Left renal cortex interstitium (tissue), 4 donors: ENCODE results near the gene SSTR4. TPM values are rescaled to one million over a fixed set of nuclear protein-coding genes. Genes with fewer than 3 reads are reported as not detected.
"Not testable (repeated sequence)": the region's sequence is repeated elsewhere in the genome, so short reads cannot be mapped to it uniquely, and the experiment has no call there.

Experiments used
- DNase-seq, 4 donors: peaks; one replicate each; pipeline ENCODE4 v3.0.0-alpha.2; 2013; ENCODE audit warnings: low read depth in 4 of 4, low spot score in 2 of 4, missing footprints in 1 of 4
- polyA plus RNA-seq, 4 donors: library from polyadenylated mRNA; unstranded; fragments of 120-200 nt; gene quantifications; one replicate each; pipeline ENCODE4 v1.2.1, GENCODE V29; 2013; ENCODE audit not compliant: insufficient read length in 4 of 4

Gene SSTR4
- polyA plus RNA-seq, 4 donors, result 0.10 to 0.27 TPM; not detected in 2

DNA sequence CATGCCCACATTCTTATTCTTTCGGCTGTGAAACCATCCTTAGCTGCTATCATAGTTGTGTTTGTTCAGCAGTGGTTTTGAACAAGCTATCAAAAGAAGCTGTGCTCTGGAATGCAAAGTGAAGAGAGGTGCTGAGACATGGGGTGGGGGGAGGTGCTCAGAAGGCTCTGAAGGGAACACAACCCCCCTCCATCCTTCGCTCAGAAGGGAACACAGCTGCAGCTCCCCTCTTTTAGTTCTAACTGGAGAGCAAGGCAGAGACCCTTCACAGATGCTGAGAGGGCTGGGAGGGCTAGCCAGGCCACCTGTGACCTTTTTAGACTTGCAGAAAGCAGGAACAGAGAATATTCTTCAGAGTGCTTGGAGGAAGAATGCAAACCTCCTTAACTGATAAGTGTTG, 17.6 kb upstream of the SSTR4 start:
- DNase-seq, result no peak

DNA sequence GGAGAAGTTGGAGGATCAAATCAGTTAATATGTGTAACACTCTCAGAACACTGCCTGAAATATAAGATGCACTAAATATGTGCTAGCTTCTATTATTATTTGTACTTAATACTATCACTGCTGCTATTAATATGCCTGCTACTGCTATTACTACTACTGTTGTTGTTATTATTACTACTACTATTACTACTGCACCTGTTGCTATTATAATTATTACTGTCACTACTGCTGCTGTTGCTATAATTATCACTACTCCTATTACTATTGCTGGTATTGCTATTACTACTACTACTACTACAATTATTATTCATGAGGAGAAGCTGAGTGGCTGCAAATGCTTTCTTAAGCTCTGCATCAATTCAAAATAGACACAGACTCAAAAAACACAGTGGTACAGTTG, 16.7 kb upstream of the SSTR4 start:
- no peak for DNase-seq

DNA sequence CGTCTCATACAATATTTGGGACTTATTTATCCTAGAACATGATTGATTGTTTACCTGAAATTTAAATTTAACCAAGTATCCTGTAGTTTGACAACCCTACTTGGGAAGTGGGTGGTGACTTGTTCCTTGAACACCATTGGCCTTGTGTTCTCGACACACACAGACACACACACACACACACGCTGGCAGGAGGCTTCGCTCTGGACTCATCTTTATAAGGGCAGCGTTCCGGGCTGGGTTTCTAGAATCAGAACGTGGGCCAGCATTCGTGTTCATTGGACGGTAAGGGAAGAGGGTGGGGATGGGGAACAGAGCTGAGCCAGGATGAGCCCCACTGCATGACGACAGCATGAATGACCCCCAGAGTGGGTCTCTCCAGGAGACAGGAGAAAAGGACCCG, 16.2 kb upstream of the SSTR4 start:
- DNase-seq, result no peak

DNA sequence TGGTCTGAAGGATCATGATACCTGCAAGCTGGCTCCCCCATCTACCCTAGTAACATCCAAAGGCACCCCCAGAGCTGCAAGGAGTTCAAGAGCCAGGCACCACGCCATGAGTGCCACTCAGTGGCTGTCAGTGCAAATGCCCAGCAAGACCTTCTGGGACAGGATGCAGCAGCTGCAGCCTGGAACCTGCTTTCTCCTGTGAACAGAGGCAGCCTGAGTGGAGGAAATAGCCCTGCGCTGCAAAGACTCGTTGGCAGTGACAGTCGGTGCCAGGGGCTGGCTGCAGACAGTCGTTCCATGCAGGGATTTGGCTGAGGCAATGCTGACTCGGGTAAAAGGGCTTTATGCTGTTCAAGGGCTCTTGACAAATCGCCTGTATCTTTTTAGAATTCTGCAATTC, 15.7 kb upstream of the SSTR4 start:
- no peak for DNase-seq

DNA sequence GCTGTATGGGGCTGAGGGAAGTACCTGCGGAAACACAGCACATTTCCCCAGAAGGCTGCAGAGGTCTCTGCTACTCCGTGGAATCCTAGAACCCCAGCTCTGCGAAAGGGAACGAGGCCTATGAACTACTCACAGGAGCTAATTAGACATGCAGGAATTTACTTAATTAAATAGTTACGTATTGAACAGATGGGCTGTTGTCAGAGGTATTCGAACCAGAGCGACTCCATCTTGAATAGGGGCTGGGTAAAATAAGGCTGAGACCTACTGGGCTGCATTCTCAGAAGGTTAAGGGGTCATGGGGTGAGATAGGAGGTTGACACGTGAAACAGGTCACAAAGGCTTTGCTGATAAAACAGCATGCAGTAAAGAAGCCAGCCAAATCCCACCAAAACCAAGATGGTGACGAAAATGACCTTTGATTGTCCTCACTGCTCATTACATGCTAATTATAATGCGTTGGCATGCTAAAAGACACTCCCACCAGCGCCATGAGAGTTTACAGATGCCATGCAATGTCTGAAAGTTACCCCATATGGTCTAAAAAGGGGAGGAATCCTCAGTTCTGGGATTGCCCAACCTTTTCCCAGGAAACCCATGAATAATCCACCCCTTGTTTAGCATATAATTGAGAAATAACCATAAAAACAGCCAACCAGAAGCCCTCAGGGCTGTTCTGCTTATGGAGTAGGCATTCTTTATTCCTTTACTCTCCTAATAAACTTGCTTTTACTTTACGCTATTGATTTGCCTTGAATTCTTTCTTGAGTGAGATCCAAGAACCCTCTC, 14.7 kb upstream of the SSTR4 start:
- DNase-seq, result no peak

DNA sequence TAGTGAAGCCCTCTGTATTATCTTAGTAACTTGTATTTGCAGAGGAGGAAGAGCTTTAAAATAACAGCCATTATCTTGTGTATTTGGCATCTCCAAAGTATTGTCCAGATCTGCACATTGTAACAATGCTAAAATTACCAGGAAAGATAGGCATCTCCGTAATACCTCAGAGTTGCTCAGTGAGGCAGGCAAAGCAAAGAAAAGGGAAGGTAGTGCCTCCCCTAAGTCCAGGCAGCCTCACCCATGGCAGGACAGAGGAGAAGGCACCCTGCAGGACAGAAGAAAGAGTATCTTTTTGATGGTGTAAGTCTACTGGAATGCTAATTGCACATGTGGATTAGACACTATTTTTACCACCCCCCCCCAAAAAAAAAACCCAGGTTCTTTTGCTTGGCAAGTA, 13.6 kb upstream of the SSTR4 start:
- DNase-seq, result no peak

DNA sequence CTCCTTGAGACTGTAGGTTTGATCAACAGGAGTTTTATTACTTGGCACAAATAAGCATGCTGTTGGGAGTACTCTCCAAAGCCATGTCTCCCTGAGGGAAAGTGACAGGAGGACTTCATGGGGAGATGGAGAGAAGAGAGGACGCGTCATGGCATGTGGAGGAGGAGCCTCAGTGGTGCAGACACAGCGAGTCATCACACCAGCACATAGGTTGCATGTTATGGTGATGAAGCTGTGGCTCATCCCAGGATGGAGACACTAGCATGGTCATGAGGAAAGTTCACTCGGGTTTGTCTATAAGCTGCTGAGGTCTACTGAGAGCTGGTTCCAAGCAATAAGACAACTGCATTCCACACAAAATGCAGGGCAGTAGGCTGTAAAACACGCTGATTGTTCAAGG, 13.2 kb upstream of the SSTR4 start:
- no peak for DNase-seq

DNA sequence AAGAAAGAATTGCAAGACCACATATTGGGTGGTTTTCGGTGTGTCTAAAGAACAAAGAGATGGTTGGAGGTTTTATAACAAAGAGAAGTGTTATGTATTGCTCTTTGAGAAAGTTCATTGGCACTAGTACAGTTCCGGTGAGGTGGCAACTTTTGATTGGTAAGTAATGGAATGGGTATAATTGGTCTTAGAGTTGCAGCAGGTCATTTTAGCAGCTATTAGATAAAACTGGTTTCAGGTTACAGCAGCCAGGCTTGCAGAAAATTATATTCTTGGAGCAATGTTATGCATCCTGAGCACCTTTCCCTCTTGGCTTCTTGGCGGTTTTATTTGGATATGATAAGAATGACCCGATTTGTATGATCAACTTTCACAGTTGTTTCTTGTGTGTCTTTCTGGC, 12.3 kb upstream of the SSTR4 start:
- DNase-seq, result no peak

DNA sequence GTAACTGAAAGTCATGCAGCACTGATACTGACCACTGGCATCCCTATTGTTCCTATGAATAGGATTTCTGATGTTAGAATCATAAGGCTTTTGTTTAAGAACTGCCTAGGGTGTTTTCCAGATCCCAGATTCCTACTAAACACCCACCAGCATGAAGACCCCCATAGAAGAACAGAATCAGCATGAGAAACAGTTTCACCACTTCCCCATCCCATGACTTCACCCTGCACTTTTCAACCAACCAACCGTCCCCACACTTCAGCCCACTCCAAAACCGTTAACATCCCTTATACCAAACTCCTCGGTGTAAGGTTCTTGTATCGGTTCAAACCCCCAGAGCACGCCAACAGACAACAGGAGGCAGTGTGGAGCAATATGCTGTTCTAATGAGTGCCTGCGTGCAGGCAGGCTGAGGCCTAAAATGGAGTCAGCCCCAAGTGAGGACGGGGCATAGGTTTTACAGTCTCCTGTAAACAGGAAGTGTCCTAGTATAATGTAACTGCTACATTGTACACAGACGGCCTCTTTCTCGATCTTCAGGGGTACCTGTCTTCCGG, 11.4 kb upstream of the SSTR4 start:
- no peak for DNase-seq

DNA sequence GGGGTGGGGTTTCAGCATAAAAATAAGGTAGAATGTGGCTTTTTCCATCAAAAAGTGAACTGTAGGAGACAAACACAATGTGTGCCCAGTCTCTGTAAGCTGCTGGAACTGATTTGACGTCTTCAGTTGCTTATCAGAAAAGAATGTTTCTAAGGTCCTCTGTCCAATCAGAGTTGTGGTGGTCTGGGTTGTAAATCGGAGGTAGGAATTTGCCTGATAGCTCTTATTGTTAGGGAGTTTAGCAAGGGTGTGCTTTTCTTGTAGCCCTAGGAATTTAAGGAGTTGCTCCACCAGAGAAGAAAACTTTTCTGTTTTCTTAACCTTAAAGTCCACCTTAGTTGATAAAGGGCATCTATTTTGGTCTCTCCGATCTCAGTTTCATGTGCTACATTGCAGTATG, 10.4 kb upstream of the SSTR4 start:
- no peak for DNase-seq

DNA sequence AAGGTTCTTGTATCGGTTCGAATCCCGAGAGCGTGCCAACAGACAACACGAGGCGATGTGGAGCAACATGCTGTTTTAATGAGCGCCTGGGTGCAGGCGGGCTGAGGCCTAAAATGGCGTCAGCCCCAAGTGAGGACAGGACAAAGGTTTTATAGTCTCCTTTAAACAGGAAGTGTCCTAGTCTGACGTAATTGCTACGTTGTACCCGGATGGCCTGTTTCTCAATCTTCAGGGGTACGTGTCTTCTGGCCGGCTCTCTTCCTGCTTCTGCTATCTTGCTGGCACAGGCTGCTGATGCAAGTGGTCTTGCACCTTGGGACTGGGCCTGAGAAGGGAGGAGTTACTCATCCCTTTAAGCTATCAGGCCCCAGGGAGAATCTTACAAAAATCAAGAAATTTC, 9.6 kb upstream of the SSTR4 start:
- DNase-seq, result not testable (repeated sequence)

DNA sequence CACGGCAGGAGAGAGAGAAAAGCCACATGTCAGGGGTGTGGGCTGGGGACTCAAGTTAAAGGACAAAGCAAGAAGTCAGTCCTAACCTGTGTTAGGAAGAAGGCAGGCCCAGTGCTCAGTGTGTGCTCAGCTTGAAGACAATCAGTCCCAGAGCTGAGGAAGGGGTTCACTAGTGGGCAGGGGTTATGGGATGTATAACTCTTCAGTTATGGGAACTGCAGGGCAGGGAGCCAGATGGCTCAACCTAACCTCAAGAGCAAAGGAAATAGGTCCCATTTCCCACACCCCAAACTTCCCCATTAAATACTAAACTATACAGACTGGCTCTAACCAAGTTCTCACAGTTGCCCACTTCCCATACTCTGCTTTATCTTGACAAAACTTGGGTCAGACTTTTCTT, 7.4 kb upstream of the SSTR4 start:
- DNase-seq, result no peak

DNA sequence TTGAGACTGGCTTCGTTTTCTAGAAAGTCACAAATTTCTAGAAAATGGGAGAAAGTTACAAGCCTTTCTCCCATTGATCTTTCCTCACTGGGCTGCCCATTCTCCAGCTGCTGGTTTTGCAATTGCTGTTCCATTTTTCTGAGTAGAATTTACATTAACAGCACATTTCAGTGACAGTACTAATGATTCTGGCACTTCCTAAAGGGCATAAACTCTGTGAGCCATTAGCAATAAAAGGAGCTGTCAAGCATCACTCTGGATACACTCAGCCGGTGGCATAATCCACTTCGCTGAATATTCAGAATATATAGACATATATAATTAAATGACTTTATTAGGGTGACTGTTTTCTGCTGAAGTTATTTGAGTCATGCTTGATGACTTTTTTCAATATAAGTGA, 6.7 kb upstream of the SSTR4 start:
- DNase-seq, result no peak

DNA sequence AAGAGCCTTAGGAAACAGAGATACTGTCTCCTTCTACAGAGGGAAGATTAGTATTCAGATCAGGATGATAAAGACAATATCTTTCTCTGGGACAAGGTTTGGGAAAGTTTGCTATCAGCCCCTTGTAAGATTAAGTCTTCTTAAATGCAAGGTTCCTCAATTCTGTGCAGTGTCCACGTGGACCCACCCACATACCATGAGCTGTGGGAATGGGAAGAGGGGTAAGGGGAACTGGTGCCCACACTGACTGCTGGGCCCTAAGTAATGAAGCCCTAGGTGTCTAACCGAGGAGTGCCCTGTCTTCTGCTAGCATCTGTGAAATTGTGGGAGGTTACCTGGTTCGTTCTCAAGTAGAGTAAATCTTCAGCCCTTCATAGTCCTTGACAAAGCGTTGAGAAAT, 5.8 kb upstream of the SSTR4 start:
- no peak for DNase-seq

DNA sequence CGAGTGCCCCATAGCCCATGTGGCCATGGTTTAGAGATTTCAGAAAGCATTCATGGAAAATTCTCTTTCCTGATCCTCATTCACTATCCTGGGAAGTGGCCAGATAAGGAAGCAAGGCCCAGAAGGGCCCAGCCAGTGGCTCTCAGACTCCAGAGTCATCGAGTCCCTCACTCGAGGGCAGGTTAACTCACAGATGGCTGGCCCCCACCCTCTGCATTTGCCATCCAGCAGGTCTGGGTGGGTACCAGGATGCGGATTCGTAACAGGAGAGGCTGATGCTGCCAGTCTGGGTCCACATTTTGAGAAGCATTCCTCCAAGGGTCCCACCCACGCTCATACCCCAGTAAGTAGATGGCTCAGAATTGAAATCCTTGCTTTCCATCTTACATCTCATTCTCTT, 3.8 kb upstream of the SSTR4 start:
- DNase-seq, result no peak

DNA sequence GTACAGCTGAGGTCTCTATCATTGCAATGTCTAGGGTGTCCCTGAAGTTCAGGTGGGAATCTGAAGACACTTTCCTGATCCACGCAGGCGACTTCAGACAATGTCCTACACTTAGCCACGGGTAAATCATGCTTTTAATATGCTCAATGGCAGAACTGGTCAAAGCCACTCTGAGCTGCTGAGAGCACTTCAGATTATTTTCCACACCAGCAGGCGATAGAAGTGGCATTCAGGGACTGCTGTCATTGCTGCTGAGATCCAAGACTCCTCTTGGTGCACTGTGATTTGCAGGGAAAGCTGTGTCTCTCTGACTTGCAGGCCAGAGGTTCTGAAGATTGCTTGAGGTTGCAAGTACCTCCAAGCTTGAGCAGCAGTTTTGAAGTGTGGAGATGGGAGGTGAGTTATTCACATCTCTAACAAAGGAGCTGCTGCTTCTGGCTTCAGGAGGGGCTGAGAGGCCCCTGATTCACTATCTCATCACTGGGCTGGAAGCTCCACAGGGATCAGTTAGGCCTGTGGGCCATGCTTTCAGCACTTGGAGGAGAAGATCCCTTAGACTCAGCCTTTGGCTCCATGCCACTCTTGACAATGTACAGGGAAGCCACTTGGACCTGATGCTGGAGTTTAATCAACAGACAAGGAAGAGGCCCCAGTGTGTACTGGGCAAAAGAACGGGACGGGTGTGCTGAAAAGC, 2.9 kb upstream of the SSTR4 start:
- DNase-seq, result no peak

DNA sequence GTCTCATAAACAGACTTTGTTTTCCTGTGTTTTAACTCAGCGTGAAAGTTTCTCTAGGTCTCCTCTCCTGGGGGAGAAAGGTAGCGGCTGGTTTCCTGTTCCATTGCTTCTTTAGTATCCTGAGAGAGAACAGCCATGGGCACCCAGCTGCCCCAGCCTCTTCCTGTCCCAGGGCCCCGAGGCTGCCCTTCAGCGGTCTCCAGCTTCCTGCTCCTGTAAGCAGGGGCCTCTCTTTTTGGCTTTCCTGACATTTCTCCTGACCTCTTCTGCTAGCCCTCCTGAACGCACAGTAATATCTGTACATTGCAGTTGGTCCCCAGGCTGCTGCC, 2.4 kb upstream of the SSTR4 start:
- no peak for DNase-seq

DNA sequence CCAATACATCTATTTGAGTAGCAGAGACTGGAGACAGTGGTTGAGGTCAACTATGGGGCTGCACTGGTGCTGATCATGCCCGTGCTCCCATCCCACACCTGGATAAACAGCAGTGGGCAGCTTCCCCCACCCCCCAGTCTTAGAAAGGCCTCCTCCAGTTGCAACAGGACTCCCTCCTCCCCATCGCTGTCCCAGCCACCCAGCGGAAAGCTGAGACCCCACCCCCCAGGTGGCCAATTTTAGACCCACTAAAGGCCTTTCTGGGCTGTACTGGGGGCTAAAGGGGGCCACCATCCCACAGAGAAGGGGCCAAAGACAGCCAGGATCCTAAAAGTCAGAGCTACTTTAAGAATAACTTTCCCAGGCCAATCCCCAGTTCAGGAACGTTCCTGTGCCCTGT, 1.2 kb upstream of the SSTR4 start:
- no peak for DNase-seq

DNA sequence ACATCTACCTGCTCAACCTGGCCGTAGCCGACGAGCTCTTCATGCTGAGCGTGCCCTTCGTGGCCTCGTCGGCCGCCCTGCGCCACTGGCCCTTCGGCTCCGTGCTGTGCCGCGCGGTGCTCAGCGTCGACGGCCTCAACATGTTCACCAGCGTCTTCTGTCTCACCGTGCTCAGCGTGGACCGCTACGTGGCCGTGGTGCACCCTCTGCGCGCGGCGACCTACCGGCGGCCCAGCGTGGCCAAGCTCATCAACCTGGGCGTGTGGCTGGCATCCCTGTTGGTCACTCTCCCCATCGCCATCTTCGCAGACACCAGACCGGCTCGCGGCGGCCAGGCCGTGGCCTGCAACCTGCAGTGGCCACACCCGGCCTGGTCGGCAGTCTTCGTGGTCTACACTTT, 619 bp downstream of the SSTR4 start:
- no peak for DNase-seq

DNA sequence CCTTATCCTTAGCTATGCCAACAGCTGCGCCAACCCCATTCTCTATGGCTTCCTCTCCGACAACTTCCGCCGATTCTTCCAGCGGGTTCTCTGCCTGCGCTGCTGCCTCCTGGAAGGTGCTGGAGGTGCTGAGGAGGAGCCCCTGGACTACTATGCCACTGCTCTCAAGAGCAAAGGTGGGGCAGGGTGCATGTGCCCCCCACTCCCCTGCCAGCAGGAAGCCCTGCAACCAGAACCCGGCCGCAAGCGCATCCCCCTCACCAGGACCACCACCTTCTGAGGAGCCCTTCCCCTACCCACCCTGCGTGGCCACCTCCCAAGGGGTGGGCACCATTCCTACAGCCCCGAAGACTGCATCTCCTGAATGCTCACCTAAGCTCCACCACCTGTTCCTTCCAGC, 1.3 kb downstream of the SSTR4 start:
- DNase-seq, result no peak

DNA sequence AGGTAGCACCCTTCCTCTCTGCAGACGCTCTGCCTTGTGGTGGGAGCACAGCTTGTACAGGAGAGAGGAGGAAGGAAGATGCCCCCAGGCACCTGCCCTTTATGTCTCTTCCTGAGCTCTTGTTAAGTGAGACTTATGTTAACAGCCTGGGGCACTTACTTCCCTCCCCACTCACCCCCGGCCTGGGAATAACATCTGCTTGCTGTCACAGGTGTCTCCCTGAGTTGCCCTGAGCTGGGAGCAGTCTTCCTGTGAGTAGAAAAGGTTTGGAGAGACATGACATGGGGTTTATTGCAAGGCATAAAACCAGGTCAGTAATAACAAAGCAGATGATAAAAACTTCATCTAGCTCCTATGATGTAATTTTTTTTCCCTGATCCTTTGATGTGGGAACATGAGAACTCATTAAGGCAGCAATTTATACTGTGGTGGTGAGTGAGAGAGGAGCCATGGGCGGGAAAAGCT, 1.9 kb downstream of the SSTR4 start:
- no peak for DNase-seq
